ENCODE measurements around the gene SLC27A4. TPM values are rescaled to one million over a fixed set of nuclear protein-coding genes. Genes with fewer than 3 reads are reported as not detected.
A peak's percentile ranks its signal among the peaks of the same experiment; 100 is the strongest.

SLC27A4 gene
- total and polyA plus RNA-seq, 2 of the 13 experiments (the other 11 are each of a cell fraction or from before 2014, with no cell fraction given), result 10.6 to 18.8 TPM

- TF ChIP-seq ZNF687 (CRISPR knock-in tag; IDR thresholded peaks at IDR 0.05), result peak; percentile 43
- no peak for TF ChIP-seq MYNN (CRISPR knock-in tag; IDR thresholded peaks at IDR 0.05; ENCODE audit: low read depth)
- no peak for TF ChIP-seq ZNF431 (CRISPR knock-in tag; IDR thresholded peaks at IDR 0.05; ENCODE audit: borderline replicate concordance, low read depth)
- TF ChIP-seq THAP9 (CRISPR knock-in tag; IDR thresholded peaks at IDR 0.05; ENCODE audit: borderline replicate concordance), result 0 out of 2 replicates have a peak, but pooled peaks have one; percentile 26
- TF ChIP-seq SAP130 (CRISPR knock-in tag; IDR thresholded peaks at IDR 0.05; ENCODE audit: low read depth), result 0 out of 2 replicates have a peak, but pooled peaks have one; percentile 13
- TF ChIP-seq ELF3 (CRISPR knock-in tag; IDR thresholded peaks at IDR 0.05), result 0 out of 2 replicates have a peak, but pooled peaks have one; percentile 8
- no peak for TF ChIP-seq ZNF740 (CRISPR knock-in tag; IDR thresholded peaks at IDR 0.05)
- no peak for TF ChIP-seq SOX6 (IDR thresholded peaks at IDR 0.05)
- peak; percentile 19; the same call in 1 of the 2 replicates for TF ChIP-seq SOX6 (CRISPR knock-in tag; IDR thresholded peaks at IDR 0.05)
- TF ChIP-seq ZKSCAN1 (IDR thresholded peaks at IDR 0.05; ENCODE audit: low read length), result 0 out of 2 replicates have a peak, but pooled peaks have one; percentile 50
- 0 out of 2 replicates have a peak, but pooled peaks have one; percentile 27 for TF ChIP-seq SAFB2 (CRISPR knock-in tag; IDR thresholded peaks at IDR 0.05; ENCODE audit: borderline replicate concordance, low read depth)
- 0 out of 2 replicates have a peak, but pooled peaks have one; percentile 32 for TF ChIP-seq IKZF5 (CRISPR knock-in tag; IDR thresholded peaks at IDR 0.05)
- TF ChIP-seq IRX3 (CRISPR knock-in tag; IDR thresholded peaks at IDR 0.05; ENCODE audit: borderline replicate concordance, low read depth), result no peak
- no peak for TF ChIP-seq NFAT5 (CRISPR knock-in tag; IDR thresholded peaks at IDR 0.05)
- no peak for TF ChIP-seq JUN (CRISPR knock-in tag; IDR thresholded peaks at IDR 0.05)
Measured at GRCh38 chr9:128406848-128407391, 66.6 kb downstream of the SLC27A4 start (continued).
